ENCODE measurements around the gene CDH4. TPM values are rescaled to one million over a fixed set of nuclear protein-coding genes. Genes with fewer than 3 reads are reported as not detected.

CDH4 gene
- total and polyA plus RNA-seq, 2 of the 8 experiments (the other 6 are each of a cell fraction or from before 2014, with no cell fraction given): 4.3 to 7.9 TPM

DNA sequence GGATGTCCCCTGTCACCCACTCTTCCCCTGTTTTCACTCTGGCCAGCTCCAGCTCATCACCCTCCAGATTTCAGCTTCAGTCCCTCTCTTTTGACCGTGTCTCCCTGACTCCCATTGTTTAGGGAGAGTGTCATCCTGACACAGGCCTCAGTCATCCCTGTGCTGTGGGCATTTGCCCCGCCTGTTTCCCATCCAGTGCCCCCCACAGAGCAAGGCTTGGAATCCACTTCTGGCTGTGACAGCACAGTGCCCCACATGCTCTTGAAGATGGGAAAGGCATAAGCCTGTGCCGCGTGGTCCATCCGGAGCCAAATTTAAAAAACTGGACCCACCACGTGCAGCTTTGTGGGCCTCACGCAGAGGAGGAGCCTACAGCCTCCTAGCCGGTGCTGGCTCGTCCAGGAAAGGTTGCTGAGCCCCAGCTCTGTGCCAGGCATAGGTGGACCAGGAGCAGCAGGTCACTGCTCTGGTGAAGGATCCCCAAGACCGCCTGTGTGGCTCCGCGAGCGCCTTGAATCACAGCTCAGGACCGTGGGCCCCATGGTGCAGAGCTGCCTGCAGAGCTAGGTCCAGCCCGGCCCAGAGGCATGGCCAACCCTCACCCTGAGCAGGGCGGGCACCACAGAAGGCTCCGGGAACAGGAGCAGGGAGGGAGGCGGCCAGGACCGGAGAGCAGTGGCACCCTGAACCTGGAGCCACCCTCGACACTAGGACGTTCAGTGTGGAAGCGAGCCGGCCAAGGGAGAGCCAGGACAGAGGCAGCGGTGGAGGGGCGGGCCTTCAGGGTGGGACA, 172.8 kb downstream of the CDH4 start (continued):
- TF ChIP-seq, protein P1, sequence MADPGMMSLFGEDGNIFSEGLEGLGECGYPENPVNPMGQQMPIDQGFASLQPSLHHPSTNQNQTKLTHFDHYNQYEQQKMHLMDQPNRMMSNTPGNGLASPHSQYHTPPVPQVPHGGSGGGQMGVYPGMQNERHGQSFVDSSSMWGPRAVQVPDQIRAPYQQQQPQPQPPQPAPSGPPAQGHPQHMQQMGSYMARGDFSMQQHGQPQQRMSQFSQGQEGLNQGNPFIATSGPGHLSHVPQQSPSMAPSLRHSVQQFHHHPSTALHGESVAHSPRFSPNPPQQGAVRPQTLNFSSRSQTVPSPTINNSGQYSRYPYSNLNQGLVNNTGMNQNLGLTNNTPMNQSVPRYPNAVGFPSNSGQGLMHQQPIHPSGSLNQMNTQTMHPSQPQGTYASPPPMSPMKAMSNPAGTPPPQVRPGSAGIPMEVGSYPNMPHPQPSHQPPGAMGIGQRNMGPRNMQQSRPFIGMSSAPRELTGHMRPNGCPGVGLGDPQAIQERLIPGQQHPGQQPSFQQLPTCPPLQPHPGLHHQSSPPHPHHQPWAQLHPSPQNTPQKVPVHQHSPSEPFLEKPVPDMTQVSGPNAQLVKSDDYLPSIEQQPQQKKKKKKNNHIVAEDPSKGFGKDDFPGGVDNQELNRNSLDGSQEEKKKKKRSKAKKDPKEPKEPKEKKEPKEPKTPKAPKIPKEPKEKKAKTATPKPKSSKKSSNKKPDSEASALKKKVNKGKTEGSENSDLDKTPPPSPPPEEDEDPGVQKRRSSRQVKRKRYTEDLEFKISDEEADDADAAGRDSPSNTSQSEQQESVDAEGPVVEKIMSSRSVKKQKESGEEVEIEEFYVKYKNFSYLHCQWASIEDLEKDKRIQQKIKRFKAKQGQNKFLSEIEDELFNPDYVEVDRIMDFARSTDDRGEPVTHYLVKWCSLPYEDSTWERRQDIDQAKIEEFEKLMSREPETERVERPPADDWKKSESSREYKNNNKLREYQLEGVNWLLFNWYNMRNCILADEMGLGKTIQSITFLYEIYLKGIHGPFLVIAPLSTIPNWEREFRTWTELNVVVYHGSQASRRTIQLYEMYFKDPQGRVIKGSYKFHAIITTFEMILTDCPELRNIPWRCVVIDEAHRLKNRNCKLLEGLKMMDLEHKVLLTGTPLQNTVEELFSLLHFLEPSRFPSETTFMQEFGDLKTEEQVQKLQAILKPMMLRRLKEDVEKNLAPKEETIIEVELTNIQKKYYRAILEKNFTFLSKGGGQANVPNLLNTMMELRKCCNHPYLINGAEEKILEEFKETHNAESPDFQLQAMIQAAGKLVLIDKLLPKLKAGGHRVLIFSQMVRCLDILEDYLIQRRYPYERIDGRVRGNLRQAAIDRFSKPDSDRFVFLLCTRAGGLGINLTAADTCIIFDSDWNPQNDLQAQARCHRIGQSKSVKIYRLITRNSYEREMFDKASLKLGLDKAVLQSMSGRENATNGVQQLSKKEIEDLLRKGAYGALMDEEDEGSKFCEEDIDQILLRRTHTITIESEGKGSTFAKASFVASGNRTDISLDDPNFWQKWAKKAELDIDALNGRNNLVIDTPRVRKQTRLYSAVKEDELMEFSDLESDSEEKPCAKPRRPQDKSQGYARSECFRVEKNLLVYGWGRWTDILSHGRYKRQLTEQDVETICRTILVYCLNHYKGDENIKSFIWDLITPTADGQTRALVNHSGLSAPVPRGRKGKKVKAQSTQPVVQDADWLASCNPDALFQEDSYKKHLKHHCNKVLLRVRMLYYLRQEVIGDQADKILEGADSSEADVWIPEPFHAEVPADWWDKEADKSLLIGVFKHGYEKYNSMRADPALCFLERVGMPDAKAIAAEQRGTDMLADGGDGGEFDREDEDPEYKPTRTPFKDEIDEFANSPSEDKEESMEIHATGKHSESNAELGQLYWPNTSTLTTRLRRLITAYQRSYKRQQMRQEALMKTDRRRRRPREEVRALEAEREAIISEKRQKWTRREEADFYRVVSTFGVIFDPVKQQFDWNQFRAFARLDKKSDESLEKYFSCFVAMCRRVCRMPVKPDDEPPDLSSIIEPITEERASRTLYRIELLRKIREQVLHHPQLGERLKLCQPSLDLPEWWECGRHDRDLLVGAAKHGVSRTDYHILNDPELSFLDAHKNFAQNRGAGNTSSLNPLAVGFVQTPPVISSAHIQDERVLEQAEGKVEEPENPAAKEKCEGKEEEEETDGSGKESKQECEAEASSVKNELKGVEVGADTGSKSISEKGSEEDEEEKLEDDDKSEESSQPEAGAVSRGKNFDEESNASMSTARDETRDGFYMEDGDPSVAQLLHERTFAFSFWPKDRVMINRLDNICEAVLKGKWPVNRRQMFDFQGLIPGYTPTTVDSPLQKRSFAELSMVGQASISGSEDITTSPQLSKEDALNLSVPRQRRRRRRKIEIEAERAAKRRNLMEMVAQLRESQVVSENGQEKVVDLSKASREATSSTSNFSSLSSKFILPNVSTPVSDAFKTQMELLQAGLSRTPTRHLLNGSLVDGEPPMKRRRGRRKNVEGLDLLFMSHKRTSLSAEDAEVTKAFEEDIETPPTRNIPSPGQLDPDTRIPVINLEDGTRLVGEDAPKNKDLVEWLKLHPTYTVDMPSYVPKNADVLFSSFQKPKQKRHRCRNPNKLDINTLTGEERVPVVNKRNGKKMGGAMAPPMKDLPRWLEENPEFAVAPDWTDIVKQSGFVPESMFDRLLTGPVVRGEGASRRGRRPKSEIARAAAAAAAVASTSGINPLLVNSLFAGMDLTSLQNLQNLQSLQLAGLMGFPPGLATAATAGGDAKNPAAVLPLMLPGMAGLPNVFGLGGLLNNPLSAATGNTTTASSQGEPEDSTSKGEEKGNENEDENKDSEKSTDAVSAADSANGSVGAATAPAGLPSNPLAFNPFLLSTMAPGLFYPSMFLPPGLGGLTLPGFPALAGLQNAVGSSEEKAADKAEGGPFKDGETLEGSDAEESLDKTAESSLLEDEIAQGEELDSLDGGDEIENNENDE (IDR thresholded peaks at IDR 0.05; ENCODE audit: insufficient replicate concordance, low read length): no peak
- TF ChIP-seq MAX (IDR thresholded peaks at IDR 0.05) (no peak), SAP30 (IDR thresholded peaks at IDR 0.05; ENCODE audit: insufficient read depth, insufficient replicate concordance, low read length) (no peak), NRF1 (IDR thresholded peaks at IDR 0.05; ENCODE audit: low read depth, low read length) (no peak), SP4 (IDR thresholded peaks at IDR 0.05; ENCODE audit: low read length) (no peak), EP300 (IDR thresholded peaks at IDR 0.05; ENCODE audit: borderline replicate concordance in 1 of 2, low read depth in 2 of 2, low read length in 2 of 2) (no peak), POLR2AphosphoS5 (IDR thresholded peaks at IDR 0.05; ENCODE audit: low read depth, low read length) (no peak)
- TF ChIP-seq, protein P2, sequence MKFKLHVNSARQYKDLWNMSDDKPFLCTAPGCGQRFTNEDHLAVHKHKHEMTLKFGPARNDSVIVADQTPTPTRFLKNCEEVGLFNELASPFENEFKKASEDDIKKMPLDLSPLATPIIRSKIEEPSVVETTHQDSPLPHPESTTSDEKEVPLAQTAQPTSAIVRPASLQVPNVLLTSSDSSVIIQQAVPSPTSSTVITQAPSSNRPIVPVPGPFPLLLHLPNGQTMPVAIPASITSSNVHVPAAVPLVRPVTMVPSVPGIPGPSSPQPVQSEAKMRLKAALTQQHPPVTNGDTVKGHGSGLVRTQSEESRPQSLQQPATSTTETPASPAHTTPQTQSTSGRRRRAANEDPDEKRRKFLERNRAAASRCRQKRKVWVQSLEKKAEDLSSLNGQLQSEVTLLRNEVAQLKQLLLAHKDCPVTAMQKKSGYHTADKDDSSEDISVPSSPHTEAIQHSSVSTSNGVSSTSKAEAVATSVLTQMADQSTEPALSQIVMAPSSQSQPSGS (IDR thresholded peaks at IDR 0.05; ENCODE audit: low read length): no peak

Measured in H1 (cell line).